ENCODE measurements around the gene FHIT. TPM values are rescaled to one million over a fixed set of nuclear protein-coding genes. Genes with fewer than 3 reads are reported as not detected.

The FHIT gene
- total RNA-seq, 2 donors from 2014 or later = 6.8 to 12.3 TPM

DNA sequence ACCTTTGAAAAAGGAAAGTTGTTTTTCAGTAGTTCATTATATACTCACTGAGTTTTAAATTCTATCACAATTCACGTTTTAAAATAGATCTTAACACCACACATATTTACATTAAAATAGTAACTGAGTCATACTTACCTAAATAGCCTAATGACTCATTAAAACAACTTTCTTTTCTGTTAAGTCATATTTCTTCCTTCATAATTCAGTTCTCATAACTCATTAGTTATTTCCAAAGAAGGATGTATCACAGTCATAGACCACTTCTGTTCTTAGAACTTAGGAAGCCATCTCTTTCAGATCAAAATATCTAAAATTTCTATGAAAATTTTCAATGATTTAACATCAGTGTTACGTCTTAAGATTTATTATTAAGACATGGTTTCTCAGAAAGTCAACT is 885.9 kb downstream of the FHIT start:
- no peak for DNase-seq
- Histone ChIP-seq H3K4me3 (ENCODE audit: low read length) (no peak overlapping the region), H3K27ac (ENCODE audit: low read depth, low read length) (no peak overlapping the region), H3K9me3 (ENCODE audit: control insufficient read depth, low read length) (no peaks in the 10 kb centered on the region), H3K27me3 (ENCODE audit: control insufficient read depth, insufficient read depth, low read length, poor library complexity, severe bottlenecking) (no peaks in the 10 kb centered on the region), H3K36me3 (ENCODE audit: control insufficient read depth, insufficient read depth, low read length) (no peaks in the 10 kb centered on the region), H3K9ac (ENCODE audit: extremely low read depth, low read length, poor library complexity, severe bottlenecking) (no peak overlapping the region), H3K4me1 (ENCODE audit: control insufficient read depth, insufficient read depth, low read length) (no peaks in the 10 kb centered on the region)
- Mint-ChIP-seq H3K9me3 (no peaks in the 10 kb centered on the region), H3K4me1 (no peaks in the 10 kb centered on the region), H3K36me3 (ENCODE audit: low read depth) (no peaks in the 10 kb centered on the region), H3K27ac (no peak overlapping the region), H3K4me3 (no peak overlapping the region), H3K27me3 (ENCODE audit: insufficient read depth) (no peaks in the 10 kb centered on the region)
- 80% methylated on average over 1 of the region's 2 CpGs; no CpG with 5 or more reads in 1 of the 2 experiments for WGBS, 2 experiments (ENCODE audit: insufficient coverage in 1 of 2, insufficient read length in 1 of 2)
- TF ChIP-seq, protein P1, sequence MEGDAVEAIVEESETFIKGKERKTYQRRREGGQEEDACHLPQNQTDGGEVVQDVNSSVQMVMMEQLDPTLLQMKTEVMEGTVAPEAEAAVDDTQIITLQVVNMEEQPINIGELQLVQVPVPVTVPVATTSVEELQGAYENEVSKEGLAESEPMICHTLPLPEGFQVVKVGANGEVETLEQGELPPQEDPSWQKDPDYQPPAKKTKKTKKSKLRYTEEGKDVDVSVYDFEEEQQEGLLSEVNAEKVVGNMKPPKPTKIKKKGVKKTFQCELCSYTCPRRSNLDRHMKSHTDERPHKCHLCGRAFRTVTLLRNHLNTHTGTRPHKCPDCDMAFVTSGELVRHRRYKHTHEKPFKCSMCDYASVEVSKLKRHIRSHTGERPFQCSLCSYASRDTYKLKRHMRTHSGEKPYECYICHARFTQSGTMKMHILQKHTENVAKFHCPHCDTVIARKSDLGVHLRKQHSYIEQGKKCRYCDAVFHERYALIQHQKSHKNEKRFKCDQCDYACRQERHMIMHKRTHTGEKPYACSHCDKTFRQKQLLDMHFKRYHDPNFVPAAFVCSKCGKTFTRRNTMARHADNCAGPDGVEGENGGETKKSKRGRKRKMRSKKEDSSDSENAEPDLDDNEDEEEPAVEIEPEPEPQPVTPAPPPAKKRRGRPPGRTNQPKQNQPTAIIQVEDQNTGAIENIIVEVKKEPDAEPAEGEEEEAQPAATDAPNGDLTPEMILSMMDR (conservative IDR thresholded peaks at IDR 0.05) = no peak

DNA sequence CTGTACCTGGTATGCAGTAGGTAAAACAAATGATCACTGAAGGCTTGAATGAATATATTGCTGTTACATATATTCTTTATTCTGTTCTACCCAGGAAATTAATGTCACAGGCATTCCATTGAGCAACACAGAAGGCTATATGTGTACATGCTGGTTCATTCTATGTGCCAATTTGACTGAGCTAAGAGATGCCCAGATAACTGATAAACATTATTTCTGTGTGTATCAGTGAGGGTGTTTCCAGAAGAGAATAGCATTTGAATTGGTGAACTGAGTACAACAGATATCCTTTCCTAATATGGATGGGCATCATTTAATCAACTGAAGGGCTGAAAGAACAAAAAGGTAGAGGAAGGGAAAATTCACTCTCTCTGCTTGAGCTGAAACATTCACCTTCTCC is 886.8 kb downstream of the FHIT start:
- no peak overlapping the region for H3K27ac ChIP-seq (ENCODE audit: low read depth, low read length)
- no peak overlapping the region for H3K9ac ChIP-seq (ENCODE audit: extremely low read depth, low read length, poor library complexity, severe bottlenecking)
- Mint-ChIP-seq H3K4me1 (no peaks in the 10 kb centered on the region), H3K27ac (no peak overlapping the region), H3K9me3 (no peaks in the 10 kb centered on the region), H3K4me3 (no peak overlapping the region), H3K36me3 (ENCODE audit: low read depth) (no peaks in the 10 kb centered on the region), H3K27me3 (ENCODE audit: insufficient read depth) (no peaks in the 10 kb centered on the region)
- H3K27me3 ChIP-seq (ENCODE audit: control insufficient read depth, insufficient read depth, low read length, poor library complexity, severe bottlenecking) = no peaks in the 10 kb centered on the region
- TF ChIP-seq, protein P1 (conservative IDR thresholded peaks at IDR 0.05) = no peak
- H3K36me3 ChIP-seq (ENCODE audit: control insufficient read depth, insufficient read depth, low read length) = no peaks in the 10 kb centered on the region
- H3K9me3 ChIP-seq (ENCODE audit: control insufficient read depth, low read length) = no peaks in the 10 kb centered on the region
- DNase-seq = no peak
- H3K4me3 ChIP-seq (ENCODE audit: low read length) = no peak overlapping the region
- no peaks in the 10 kb centered on the region for H3K4me1 ChIP-seq (ENCODE audit: control insufficient read depth, insufficient read depth, low read length)

DNA sequence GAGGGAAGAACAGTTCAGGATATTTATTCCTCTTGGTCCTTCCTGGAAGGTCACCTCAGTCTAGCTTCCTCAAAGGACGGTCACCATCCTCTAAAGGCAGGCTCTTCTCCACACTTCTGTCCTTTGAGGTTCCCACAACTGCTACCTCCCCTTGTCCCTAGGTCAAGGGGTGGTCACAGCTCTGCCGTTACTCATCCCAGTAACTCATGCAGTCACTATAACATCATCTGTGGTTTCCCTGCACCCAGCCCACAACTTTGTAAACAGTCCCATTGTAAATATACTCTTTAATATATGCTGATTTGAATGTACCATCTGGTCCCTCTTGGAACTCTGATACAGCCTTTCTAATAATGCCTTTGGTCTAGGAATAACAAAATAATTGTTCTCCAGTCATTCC is 887.4 kb downstream of the FHIT start:
- Histone ChIP-seq H3K27me3 (ENCODE audit: control insufficient read depth, insufficient read depth, low read length, poor library complexity, severe bottlenecking) (no peaks in the 10 kb centered on the region), H3K9me3 (ENCODE audit: control insufficient read depth, low read length) (no peaks in the 10 kb centered on the region), H3K36me3 (ENCODE audit: control insufficient read depth, insufficient read depth, low read length) (no peaks in the 10 kb centered on the region), H3K4me1 (ENCODE audit: control insufficient read depth, insufficient read depth, low read length) (no peaks in the 10 kb centered on the region), H3K9ac (ENCODE audit: extremely low read depth, low read length, poor library complexity, severe bottlenecking) (no peak overlapping the region), H3K4me3 (ENCODE audit: low read length) (no peak overlapping the region), H3K27ac (ENCODE audit: low read depth, low read length) (no peak overlapping the region)
- Mint-ChIP-seq H3K27me3 (ENCODE audit: insufficient read depth) (no peaks in the 10 kb centered on the region), H3K4me1 (no peaks in the 10 kb centered on the region), H3K9me3 (no peaks in the 10 kb centered on the region), H3K27ac (no peak overlapping the region), H3K4me3 (no peak overlapping the region), H3K36me3 (ENCODE audit: low read depth) (no peaks in the 10 kb centered on the region)
- DNase-seq = no peak
- WGBS, 2 experiments (ENCODE audit: insufficient coverage in 1 of 2, insufficient read length in 1 of 2) = 85 to 93% methylated on average over 1 to 2 of the region's 2 CpGs
- TF ChIP-seq, protein P1 (conservative IDR thresholded peaks at IDR 0.05) = no peak
